Fibroblast of lung (primary cell): ENCODE results near the gene NAGLU.

Experiments used
- EZH2 ChIP-seq: IDR thresholded peaks from 2 replicates; pipeline ENCODE4 v1.5.1; 2012; ENCODE audit warnings: low read length, control low read depth, mild to moderate bottlenecking; ENCODE audit errors: missing control alignments
- TF ChIP-seq, protein P1 (sequence below), 2 donors: IDR thresholded peaks in 1 of 2; conservative IDR thresholded peaks in 1 of 2; 1 replicate in 1 of 2; 2 replicates in 1 of 2; pipeline ENCODE4 v1.5.1; 2011 to 2012; ENCODE audit warnings: low read length in 2 of 2, control low read depth in 1 of 2, inconsistent platforms in 1 of 2, low read depth in 1 of 2, mild to moderate bottlenecking in 1 of 2

DNA sequence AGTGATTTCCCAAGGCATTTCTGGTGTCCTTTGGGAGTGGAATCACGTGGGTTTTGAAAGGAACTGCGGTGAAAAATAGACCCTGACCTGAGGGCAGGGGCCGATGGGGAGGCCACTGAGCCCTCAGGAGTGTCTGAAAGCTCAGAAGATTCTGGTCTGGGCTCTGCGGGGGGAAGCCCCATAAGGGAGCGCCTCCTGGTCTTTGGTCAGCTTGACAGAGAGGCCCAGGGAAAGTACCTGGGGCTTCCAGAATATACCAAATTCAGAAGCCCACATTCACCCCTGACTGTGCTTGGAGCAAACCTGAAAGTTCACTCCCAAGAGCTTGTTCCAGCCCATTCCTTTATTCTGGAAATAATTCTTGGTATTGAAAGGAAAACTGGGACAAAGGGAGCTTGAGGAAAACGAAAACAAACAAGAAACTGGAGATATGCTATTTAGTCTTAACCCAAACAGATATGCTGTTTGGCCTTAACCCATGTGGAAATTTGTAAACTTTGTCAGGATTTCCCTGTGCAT lies 23.2 kb upstream of the NAGLU start:
- TF ChIP-seq, protein P1, sequence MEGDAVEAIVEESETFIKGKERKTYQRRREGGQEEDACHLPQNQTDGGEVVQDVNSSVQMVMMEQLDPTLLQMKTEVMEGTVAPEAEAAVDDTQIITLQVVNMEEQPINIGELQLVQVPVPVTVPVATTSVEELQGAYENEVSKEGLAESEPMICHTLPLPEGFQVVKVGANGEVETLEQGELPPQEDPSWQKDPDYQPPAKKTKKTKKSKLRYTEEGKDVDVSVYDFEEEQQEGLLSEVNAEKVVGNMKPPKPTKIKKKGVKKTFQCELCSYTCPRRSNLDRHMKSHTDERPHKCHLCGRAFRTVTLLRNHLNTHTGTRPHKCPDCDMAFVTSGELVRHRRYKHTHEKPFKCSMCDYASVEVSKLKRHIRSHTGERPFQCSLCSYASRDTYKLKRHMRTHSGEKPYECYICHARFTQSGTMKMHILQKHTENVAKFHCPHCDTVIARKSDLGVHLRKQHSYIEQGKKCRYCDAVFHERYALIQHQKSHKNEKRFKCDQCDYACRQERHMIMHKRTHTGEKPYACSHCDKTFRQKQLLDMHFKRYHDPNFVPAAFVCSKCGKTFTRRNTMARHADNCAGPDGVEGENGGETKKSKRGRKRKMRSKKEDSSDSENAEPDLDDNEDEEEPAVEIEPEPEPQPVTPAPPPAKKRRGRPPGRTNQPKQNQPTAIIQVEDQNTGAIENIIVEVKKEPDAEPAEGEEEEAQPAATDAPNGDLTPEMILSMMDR (conservative IDR thresholded peaks at IDR 0.05 in 1 of 2, IDR thresholded peaks at IDR 0.05 in 1 of 2; ENCODE audit: low read depth in 1 of 2, low read length in 2 of 2): no peak
- TF ChIP-seq EZH2: no peak
